HepG2 (cell line): ENCODE data around the gene NEURL3. TPM values are rescaled to one million over a fixed set of nuclear protein-coding genes. Genes with fewer than 3 reads are reported as not detected.

Experiments
- AGO2 ChIP-seq: fragments of 200-400 bp; formaldehyde crosslinking; optimal IDR thresholded peaks from 2 replicates; pipeline ENCODE3; 2017; ENCODE audit warnings: mild to moderate bottlenecking, low read depth, low read length, moderate library complexity
- BCL6 ChIP-seq: IDR thresholded peaks from 2 replicates; pipeline ENCODE4 v1.6.1; 2016; ENCODE audit warnings: missing genetic modification reagents, missing compliant biosample characterization
- FOSL2 ChIP-seq: sonication (generic); formaldehyde crosslinking; IDR thresholded peaks from 2 replicates; pipeline ENCODE4 v1.4.0; 2020; ENCODE audit warnings: missing genetic modification reagents
- HNRNPLL ChIP-seq: fragments of 200-400 bp; formaldehyde crosslinking; IDR thresholded peaks from 2 replicates; pipeline ENCODE4 v1.6.1; 2017; ENCODE audit warnings: mild to moderate bottlenecking, low read depth, low read length; ENCODE audit not compliant: poor library complexity, severe bottlenecking
- IKZF1 ChIP-seq: fragments of 450-650 bp; IDR thresholded peaks from 2 replicates; pipeline ENCODE4 v1.7.1; 2016
- NFRKB ChIP-seq: fragments of 450-650 bp; IDR thresholded peaks from 2 replicates; pipeline ENCODE4 v1.6.1; 2017
- SAP130 ChIP-seq: IDR thresholded peaks from 2 replicates; pipeline ENCODE4 v1.6.1; 2016; ENCODE audit warnings: low read depth
- SRY ChIP-seq: sonication (generic); formaldehyde crosslinking; IDR thresholded peaks from 2 replicates; pipeline ENCODE4 v1.8.0; 2022; ENCODE audit warnings: mild to moderate bottlenecking, missing genetic modification reagents
- XRCC5 ChIP-seq: fragments of 200-400 bp; formaldehyde crosslinking; optimal IDR thresholded peaks from 2 replicates; pipeline ENCODE3; 2017; ENCODE audit warnings: mild to moderate bottlenecking, low read length
- ZFP36L1 ChIP-seq: sonication (generic); formaldehyde crosslinking; IDR thresholded peaks from 2 replicates; pipeline ENCODE4 v1.8.0; 2022; ENCODE audit warnings: mild to moderate bottlenecking, missing genetic modification reagents, moderate library complexity
- ZNF138 ChIP-seq: sonication (generic); formaldehyde crosslinking; IDR thresholded peaks from 2 replicates; pipeline ENCODE4 v1.5.0; 2020; ENCODE audit warnings: mild to moderate bottlenecking, low read depth, missing genetic modification reagents
- ZNF318 ChIP-seq: sonication (generic); formaldehyde crosslinking; IDR thresholded peaks from 2 replicates; pipeline ENCODE4 v1.4.0; 2020; ENCODE audit warnings: mild to moderate bottlenecking, missing genetic modification reagents
- ZNF367 ChIP-seq: sonication (generic); formaldehyde crosslinking; IDR thresholded peaks from 2 replicates; pipeline ENCODE4 v1.4.0; 2020; ENCODE audit warnings: missing genetic modification reagents, borderline replicate concordance
- ZNF484 ChIP-seq: sonication (generic); formaldehyde crosslinking; IDR thresholded peaks from 2 replicates; pipeline ENCODE4 v1.5.1; 2020; ENCODE audit warnings: mild to moderate bottlenecking, low read depth, missing genetic modification reagents, borderline replicate concordance
- ZNF530 ChIP-seq: sonication (generic); formaldehyde crosslinking; IDR thresholded peaks from 2 replicates; pipeline ENCODE4 v1.5.0; 2020; ENCODE audit warnings: low read depth, mild to moderate bottlenecking, missing genetic modification reagents
- ZNF75D ChIP-seq: sonication (generic); formaldehyde crosslinking; IDR thresholded peaks from 2 replicates; pipeline ENCODE4 v1.8.1; 2023; ENCODE audit warnings: missing genetic modification reagents, mild to moderate bottlenecking, borderline replicate concordance
- ZNF775 ChIP-seq: sonication (generic); formaldehyde crosslinking; IDR thresholded peaks from 2 replicates; pipeline ENCODE4 v1.4.0; 2020; ENCODE audit warnings: missing genetic modification reagents, mild to moderate bottlenecking, moderate library complexity, borderline replicate concordance
- polyA plus RNA-seq, 8 experiments: library from polyadenylated mRNA; depleted of rRNA in 3 of 8; stranded (reverse) in 7 of 8; unstranded in 1 of 8; fragments of >200 nt; fragmentation: Illumina TruSeq in 4 of 8; extraction: Trizol in 4 of 8; gene quantifications; 2 replicates each; pipeline versions ENCODE4 v1.2.1 to v1.2.3, GENCODE V29; 2011 to 2016; ENCODE audit warnings: low read depth in 4 of 8, missing spikeins in 1 of 8, mixed read lengths in 1 of 8; ENCODE audit not compliant: insufficient read depth in 1 of 8
- total RNA-seq, 5 experiments: library from RNA; depleted of rRNA; stranded (reverse); fragments of >200 nt; fragmentation: Illumina TruSeq; extraction: Trizol; gene quantifications; 2 replicates each; pipeline ENCODE4 v1.2.3, GENCODE V29; 2016; ENCODE audit warnings: low read depth in 1 of 5
- TF ChIP-seq, protein P1 (sequence below): sonication (generic); formaldehyde crosslinking; IDR thresholded peaks from 2 replicates; pipeline ENCODE4 v1.5.1; 2020; ENCODE audit warnings: mild to moderate bottlenecking, missing genetic modification reagents, borderline replicate concordance
- TF ChIP-seq, protein P2 (sequence below): IDR thresholded peaks from 2 replicates; pipeline ENCODE4 v1.6.1; 2018; ENCODE audit warnings: missing genetic modification reagents

NEURL3 gene
- total and polyA plus RNA-seq, 2 of the 13 experiments (the other 11 are each of a cell fraction or from before 2014, with no cell fraction given): 0.16 to 1.2 TPM

GRCh38 chr2:96485751-96486651 is 19.2 kb downstream of the NEURL3 start (continued):
- TF ChIP-seq ZNF75D (CRISPR knock-in tag) (no peak), ZNF318 (0 out of 2 replicates have a peak, but pooled peaks have one; percentile 37), BCL6 (CRISPR knock-in tag) (0 out of 2 replicates have a peak, but pooled peaks have one; percentile 33), FOSL2 (no peak), IKZF1 (no peak), HNRNPLL (peak; percentile 33), NFRKB (no peak), ZNF138 (CRISPR knock-in tag) (no peak), ZNF484 (CRISPR knock-in tag) (no peak), SAP130 (0 out of 2 replicates have a peak, but pooled peaks have one; percentile 9), XRCC5 (peak; percentile 42), AGO2 (no peak), ZNF367 (CRISPR knock-in tag) (no peak), ZNF775 (CRISPR knock-in tag) (no peak), SRY (CRISPR knock-in tag) (no peak), ZFP36L1 (CRISPR knock-in tag) (no peak), ZNF530 (CRISPR knock-in tag) (no peak)
- TF ChIP-seq, protein P1, sequence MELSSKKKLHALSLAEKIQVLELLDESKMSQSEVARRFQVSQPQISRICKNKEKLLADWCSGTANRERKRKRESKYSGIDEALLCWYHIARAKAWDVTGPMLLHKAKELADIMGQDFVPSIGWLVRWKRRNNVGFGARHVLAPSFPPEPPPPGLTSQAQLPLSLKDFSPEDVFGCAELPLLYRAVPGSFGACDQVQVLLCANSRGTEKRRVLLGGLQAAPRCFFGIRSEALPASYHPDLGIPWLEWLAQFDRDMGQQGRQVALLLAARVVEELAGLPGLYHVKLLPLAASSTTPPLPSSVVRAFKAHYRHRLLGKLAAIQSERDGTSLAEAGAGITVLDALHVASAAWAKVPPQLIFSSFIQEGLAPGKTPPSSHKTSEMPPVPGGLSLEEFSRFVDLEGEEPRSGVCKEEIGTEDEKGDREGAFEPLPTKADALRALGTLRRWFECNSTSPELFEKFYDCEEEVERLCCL (CRISPR knock-in tag): no peak
- TF ChIP-seq, protein P2, sequence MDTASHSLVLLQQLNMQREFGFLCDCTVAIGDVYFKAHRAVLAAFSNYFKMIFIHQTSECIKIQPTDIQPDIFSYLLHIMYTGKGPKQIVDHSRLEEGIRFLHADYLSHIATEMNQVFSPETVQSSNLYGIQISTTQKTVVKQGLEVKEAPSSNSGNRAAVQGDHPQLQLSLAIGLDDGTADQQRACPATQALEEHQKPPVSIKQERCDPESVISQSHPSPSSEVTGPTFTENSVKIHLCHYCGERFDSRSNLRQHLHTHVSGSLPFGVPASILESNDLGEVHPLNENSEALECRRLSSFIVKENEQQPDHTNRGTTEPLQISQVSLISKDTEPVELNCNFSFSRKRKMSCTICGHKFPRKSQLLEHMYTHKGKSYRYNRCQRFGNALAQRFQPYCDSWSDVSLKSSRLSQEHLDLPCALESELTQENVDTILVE (CRISPR knock-in tag): no peak
